Stomach (tissue), 4 donors: ENCODE results near the gene SEMA7A.

Source experiments
- POLR2A ChIP-seq, 4 donors: fragments of 450-650 bp; IDR thresholded peaks; one replicate each; pipeline ENCODE4 v1.6.1; 2016; ENCODE audit warnings: antibody characterized with exemption in 4 of 4, control low read depth in 2 of 4, mild to moderate bottlenecking in 1 of 4, moderate library complexity in 1 of 4
- POLR2AphosphoS5 ChIP-seq, 3 donors: sonication (generic); formaldehyde crosslinking; IDR thresholded peaks; one replicate each; pipeline ENCODE4 v1.6.1; 2016; ENCODE audit warnings: antibody characterized with exemption in 3 of 3
- TF ChIP-seq, protein P1 (sequence below), 7 experiments: fragments of 450-650 bp in 4 of 7; fragments of 200-600 bp in 3 of 7; sonication (generic) in 3 of 7; IDR thresholded peaks; one replicate each; pipeline ENCODE4 v1.5.1; 2016 to 2019; ENCODE audit warnings: antibody characterized with exemption in 7 of 7, control low read depth in 2 of 7, mild to moderate bottlenecking in 1 of 7

GRCh38 chr15:74420193-74420905 is 13.4 kb downstream of the SEMA7A start:
- TF ChIP-seq POLR2AphosphoS5 (IDR thresholded peaks at IDR 0.05) (no peak), POLR2A (IDR thresholded peaks at IDR 0.05) (no peak)
- TF ChIP-seq, protein P1, sequence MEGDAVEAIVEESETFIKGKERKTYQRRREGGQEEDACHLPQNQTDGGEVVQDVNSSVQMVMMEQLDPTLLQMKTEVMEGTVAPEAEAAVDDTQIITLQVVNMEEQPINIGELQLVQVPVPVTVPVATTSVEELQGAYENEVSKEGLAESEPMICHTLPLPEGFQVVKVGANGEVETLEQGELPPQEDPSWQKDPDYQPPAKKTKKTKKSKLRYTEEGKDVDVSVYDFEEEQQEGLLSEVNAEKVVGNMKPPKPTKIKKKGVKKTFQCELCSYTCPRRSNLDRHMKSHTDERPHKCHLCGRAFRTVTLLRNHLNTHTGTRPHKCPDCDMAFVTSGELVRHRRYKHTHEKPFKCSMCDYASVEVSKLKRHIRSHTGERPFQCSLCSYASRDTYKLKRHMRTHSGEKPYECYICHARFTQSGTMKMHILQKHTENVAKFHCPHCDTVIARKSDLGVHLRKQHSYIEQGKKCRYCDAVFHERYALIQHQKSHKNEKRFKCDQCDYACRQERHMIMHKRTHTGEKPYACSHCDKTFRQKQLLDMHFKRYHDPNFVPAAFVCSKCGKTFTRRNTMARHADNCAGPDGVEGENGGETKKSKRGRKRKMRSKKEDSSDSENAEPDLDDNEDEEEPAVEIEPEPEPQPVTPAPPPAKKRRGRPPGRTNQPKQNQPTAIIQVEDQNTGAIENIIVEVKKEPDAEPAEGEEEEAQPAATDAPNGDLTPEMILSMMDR (IDR thresholded peaks at IDR 0.05), result no peak
